Measurements from ENCODE around the gene TMEM165.

- TF ChIP-seq CTCF (IDR thresholded peaks at IDR 0.05; ENCODE audit: low read depth, low read length): no peak
- no peak for TF ChIP-seq EZH2phosphoT487 (IDR thresholded peaks at IDR 0.05; ENCODE audit: low read depth)
Observed at GRCh38 chr4:55373461-55373860, 22.3 kb upstream of the TMEM165 start.
